HEK293T (cell line): ENCODE results near the gene HNRNPLL.

Experiments used
- CTCF ChIA-PET: fragments of 350-600 bp; formaldehyde crosslinking; extraction: SDS; loops from one replicate; lab custom pipeline; 2021; ENCODE audit warnings: antibody characterized with exemption, inconsistent platforms; lab: Yijun Ruan, JAX
- POLR2A ChIA-PET: fragments of 350-600 bp; formaldehyde crosslinking; extraction: SDS; loops from one replicate; lab custom pipeline; 2020; ENCODE audit warnings: antibody characterized with exemption, inconsistent platforms; lab: Yijun Ruan, JAX
- DNase-seq: peaks from one replicate; pipeline ENCODE4 v3.0.0; 2012; ENCODE audit warnings: mixed read lengths; ENCODE audit errors: extremely low spot score
- ARNT ChIP-seq: fragments of 450-650 bp; IDR thresholded peaks from 2 replicates; pipeline ENCODE4 v1.6.1; 2017; ENCODE audit warnings: mild to moderate bottlenecking
- BHLHE40 ChIP-seq: fragments of 450-650 bp; IDR thresholded peaks from 2 replicates; pipeline ENCODE4 v1.6.1; 2016; ENCODE audit warnings: mild to moderate bottlenecking, moderate library complexity, borderline replicate concordance
- CTBP1 ChIP-seq: fragments of 450-650 bp; IDR thresholded peaks from 2 replicates; pipeline ENCODE4 v1.6.1; 2016; ENCODE audit warnings: borderline replicate concordance
- ELF4 ChIP-seq: fragments of 450-650 bp; IDR thresholded peaks from 2 replicates; pipeline ENCODE4 v1.6.1; 2017; ENCODE audit warnings: antibody characterized with exemption
- FOXA1 ChIP-seq: fragments of 450-650 bp; IDR thresholded peaks from 2 replicates; pipeline ENCODE4 v1.6.1; 2016; ENCODE audit warnings: mild to moderate bottlenecking
- FOXK2 ChIP-seq: fragments of 450-650 bp; IDR thresholded peaks from 2 replicates; pipeline ENCODE4 v1.6.1; 2016; ENCODE audit warnings: mild to moderate bottlenecking
- FOXM1 ChIP-seq: fragments of 450-650 bp; IDR thresholded peaks from 2 replicates; pipeline ENCODE4 v1.6.1; 2017; ENCODE audit warnings: mild to moderate bottlenecking, borderline replicate concordance
- HDGF ChIP-seq: fragments of 450-650 bp; IDR thresholded peaks from 2 replicates; pipeline ENCODE4 v1.6.1; 2017; ENCODE audit warnings: antibody characterized with exemption, borderline replicate concordance
- L3MBTL2 ChIP-seq: fragments of 450-650 bp; conservative IDR thresholded peaks from 2 replicates; pipeline ENCODE4 v1.6.1; 2016; ENCODE audit warnings: mild to moderate bottlenecking
- LEF1 ChIP-seq: fragments of 450-650 bp; IDR thresholded peaks from 2 replicates; pipeline ENCODE4 v1.6.1; 2017; ENCODE audit warnings: mild to moderate bottlenecking, borderline replicate concordance
- NFRKB ChIP-seq: fragments of 450-650 bp; IDR thresholded peaks from 2 replicates; pipeline ENCODE4 v1.6.1; 2016; ENCODE audit warnings: mild to moderate bottlenecking, moderate library complexity
- PKNOX1 ChIP-seq: fragments of 450-650 bp; IDR thresholded peaks from 2 replicates; pipeline ENCODE4 v1.6.1; 2016
- SP1 ChIP-seq: fragments of 450-650 bp; IDR thresholded peaks from 2 replicates; pipeline ENCODE4 v1.6.1; 2017
- SUZ12 ChIP-seq: fragments of 450-650 bp; IDR thresholded peaks from 2 replicates; pipeline ENCODE4 v1.6.1; 2016; ENCODE audit warnings: mild to moderate bottlenecking
- TARDBP ChIP-seq: fragments of 450-650 bp; IDR thresholded peaks from 2 replicates; pipeline ENCODE4 v1.6.1; 2016
- ZNF384 ChIP-seq: fragments of 450-650 bp; IDR thresholded peaks from 2 replicates; pipeline ENCODE4 v1.6.1; 2016

The HNRNPLL gene

GRCh38 chr2:38586931-38587330, 15.8 kb downstream of the HNRNPLL start:
- ChIA-PET CTCF (no interaction called here), POLR2A (interaction anchor here (1.2 kb wide), 1 partner anchor 164 kb away, joined by 4 read pairs; the partner anchor contains the start of gene SRSF7)
- TF ChIP-seq HDGF (no peak), L3MBTL2 (no peak), LEF1 (no peak), CTBP1 (no peak), SUZ12 (no peak), SP1 (no peak), ZNF384 (no peak), ARNT (no peak), FOXA1 (no peak), BHLHE40 (no peak), ELF4 (no peak), FOXK2 (no peak), FOXM1 (no peak), TARDBP (no peak), PKNOX1 (no peak), NFRKB (no peak)
- DNase-seq: no peak

- ChIA-PET POLR2A (interaction anchor here (2.0 kb wide), 1 partner anchor 166 kb away, joined by 8 read pairs; the partner anchor contains the start of gene SRSF7), CTCF (interaction anchor here (0.6 kb wide), 1 partner anchor 49 kb away, joined by 5 read pairs; no protein-coding TSS in a partner anchor)
- DNase-seq: no peak
- no peak for TF ChIP-seq L3MBTL2
- TF ChIP-seq FOXM1: no peak
- TF ChIP-seq PKNOX1: no peak
- TF ChIP-seq FOXA1: no peak
- TF ChIP-seq CTBP1: no peak
- TF ChIP-seq ARNT: no peak
- TF ChIP-seq TARDBP: no peak
- no peak for TF ChIP-seq ZNF384
- TF ChIP-seq NFRKB: no peak
Observed at GRCh38 chr2:38584881-38585280, 17.8 kb downstream of the HNRNPLL start.

DNA sequence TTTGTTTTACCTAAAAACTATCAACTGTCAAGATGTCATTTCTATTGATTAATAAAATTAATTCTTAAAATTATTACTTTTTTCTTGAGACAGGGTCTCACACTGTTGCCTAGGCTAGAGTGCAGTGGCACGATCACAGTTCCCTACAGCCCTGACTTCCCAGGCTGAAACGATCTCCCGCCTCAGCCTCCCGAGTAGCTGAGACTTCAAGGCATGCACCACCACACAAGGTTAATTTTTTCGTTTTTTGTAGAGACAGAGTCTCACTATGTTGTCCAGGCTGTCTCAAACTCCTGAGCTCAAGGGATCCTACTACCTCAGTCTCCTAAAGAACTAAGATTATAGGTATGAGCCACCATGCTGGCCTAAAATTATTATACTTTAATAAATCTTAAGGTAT, 18.7 kb downstream of the HNRNPLL start:
- ChIA-PET POLR2A (interaction anchor here (0.8 to 2.0 kb wide), 2 partner anchors 154 to 167 kb away, joined by 3 to 8 read pairs; partner anchors contain the start of gene SRSF7), CTCF (no interaction called here)
- no peak for DNase-seq
- TF ChIP-seq SP1: no peak
- TF ChIP-seq PKNOX1: no peak
- TF ChIP-seq FOXM1: no peak
- TF ChIP-seq NFRKB: no peak
- no peak for TF ChIP-seq ZNF384
- no peak for TF ChIP-seq ELF4
- TF ChIP-seq LEF1: no peak
- no peak for TF ChIP-seq HDGF
- TF ChIP-seq CTBP1: no peak
- TF ChIP-seq L3MBTL2: no peak

DNA sequence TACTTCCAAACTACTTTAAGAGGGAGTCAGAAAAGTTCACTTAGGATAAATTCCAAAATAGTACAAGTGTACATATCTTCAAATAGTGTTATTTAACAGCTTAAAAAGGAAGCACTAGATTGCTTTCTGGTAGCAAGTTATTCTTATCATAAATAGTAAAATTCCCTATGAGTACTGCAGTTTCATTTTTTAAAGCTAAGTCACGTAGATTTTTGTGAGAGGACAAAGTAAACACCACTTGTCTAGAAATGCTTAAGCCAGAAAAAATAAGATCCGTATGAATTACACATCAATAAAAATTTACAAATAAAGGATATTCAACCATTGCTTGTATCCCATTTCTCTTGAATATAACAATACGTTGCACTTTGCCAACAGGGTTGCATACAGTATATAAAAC, 19.2 kb downstream of the HNRNPLL start:
- no peak for TF ChIP-seq FOXM1
- no peak for TF ChIP-seq NFRKB
- no peak for TF ChIP-seq BHLHE40
- no peak for TF ChIP-seq ZNF384
- TF ChIP-seq SUZ12: no peak
- TF ChIP-seq HDGF: no peak
- TF ChIP-seq ELF4: no peak
- no peak for TF ChIP-seq LEF1
- TF ChIP-seq PKNOX1: no peak
- TF ChIP-seq FOXK2: no peak
- TF ChIP-seq ARNT: no peak
- no peak for TF ChIP-seq FOXA1
- no peak for TF ChIP-seq SP1
- no peak for TF ChIP-seq CTBP1
- no peak for TF ChIP-seq L3MBTL2
- no peak for TF ChIP-seq TARDBP
- no peak for DNase-seq
- POLR2A ChIA-PET: interaction anchor here (0.8 to 2.0 kb wide), 2 partner anchors 155 to 168 kb away, joined by 3 to 8 read pairs; partner anchors contain the start of gene SRSF7
- CTCF ChIA-PET: no interaction called here

DNA sequence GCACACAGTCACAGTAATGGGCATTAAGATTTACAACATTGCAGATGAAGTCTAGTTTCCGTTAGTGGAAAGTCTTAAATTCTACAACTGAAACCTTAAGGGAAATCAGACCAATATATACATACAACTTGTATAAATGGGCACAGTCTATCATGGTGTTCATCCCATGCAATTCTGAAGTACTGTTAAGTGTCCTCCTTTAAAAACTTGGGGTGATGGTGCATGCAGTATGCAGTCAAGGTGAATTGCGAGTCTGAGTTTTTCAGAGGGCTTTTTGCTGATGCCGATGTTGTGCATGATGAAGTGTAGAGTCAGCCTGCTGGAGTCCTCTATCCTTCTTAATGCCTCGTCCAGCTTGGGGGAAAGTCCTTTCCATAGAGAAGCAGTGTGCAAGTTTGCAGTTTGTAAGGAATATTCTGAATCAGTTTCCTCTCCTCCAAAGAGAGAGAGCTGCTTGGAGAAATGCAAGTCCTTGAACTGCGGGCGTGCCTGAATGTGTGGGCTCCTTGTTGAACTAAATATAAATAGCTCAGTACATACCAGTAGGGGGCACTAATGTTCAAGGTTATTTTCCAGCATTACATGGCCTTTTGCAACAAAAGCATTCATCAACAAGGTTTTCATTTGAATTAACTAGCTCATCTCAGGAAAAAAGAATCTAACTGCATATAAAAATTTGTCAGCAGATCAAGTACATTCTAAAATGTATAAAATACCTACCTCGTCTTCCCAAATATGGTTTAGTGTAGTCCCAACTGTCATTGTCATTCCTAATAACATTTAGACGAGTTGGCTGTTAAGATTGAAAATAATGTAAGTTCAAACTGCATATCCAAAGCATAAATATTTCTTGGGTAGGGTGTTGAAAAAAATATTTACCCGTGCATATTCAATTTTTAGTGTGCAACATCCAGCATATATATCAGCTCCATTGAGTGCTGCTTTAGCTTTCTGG, 21.3 kb downstream of the HNRNPLL start:
- DNase-seq: peak; percentile 59
- CTCF ChIA-PET: interaction anchor here (0.7 to 1.6 kb wide), 18 partner anchors 8 to 265 kb away, joined by 3 to 9 read pairs (median 4); partner anchors contain the start of gene HNRNPLL
- TF ChIP-seq CTBP1 (no peak), LEF1 (no peak), NFRKB (no peak), ZNF384 (no peak), BHLHE40 (no peak), FOXK2 (no peak), PKNOX1 (no peak), SUZ12 (no peak), ELF4 (no peak), SP1 (no peak), TARDBP (no peak), HDGF (no peak), FOXA1 (no peak), ARNT (no peak), FOXM1 (no peak)
- POLR2A ChIA-PET: interaction anchor here (1.1 to 1.3 kb wide), 2 partner anchors 22 to 170 kb away, joined by 7 to 11 read pairs; partner anchors contain the start of genes HNRNPLL and SRSF7
